CD14-positive monocyte (primary cell): Measurements from ENCODE around the gene RFX4. TPM values are rescaled to one million over a fixed set of nuclear protein-coding genes. Genes with fewer than 3 reads are reported as not detected.
A peak's percentile ranks its signal among the peaks of the same experiment; 100 is the strongest.

ENCODE experiments used
- DNase-seq, 3 donors: peaks; one replicate each; pipeline ENCODE4 v3.0.0-alpha.2; 2011 to 2022
- H2AFZ ChIP-seq: 2 replicates; pipeline ENCODE4 v1.6.0; 2012; ENCODE audit warnings: mild to moderate bottlenecking, low read depth, low read length, inconsistent platforms; ENCODE audit not compliant: insufficient read depth, poor library complexity, severe bottlenecking
- H3K27ac ChIP-seq, 2 donors: 1 replicate in 1 of 2; 2 replicates in 1 of 2; pipeline ENCODE4 v1.5.1; 2012 to 2013; ENCODE audit warnings: low read length in 2 of 2, control low read depth in 1 of 2, inconsistent platforms in 1 of 2, low read depth in 1 of 2, mild to moderate bottlenecking in 1 of 2
- H3K27me3 ChIP-seq, 2 donors: one replicate each; pipeline versions ENCODE4 v1.6.0 to v1.6.1; 2011 to 2013; ENCODE audit warnings: low read length in 2 of 2; ENCODE audit not compliant: control insufficient read depth in 2 of 2, insufficient read depth in 2 of 2
- H3K36me3 ChIP-seq, 2 donors: replicated peaks in 1 of 2; 1 replicate in 1 of 2; 2 replicates in 1 of 2; pipeline versions ENCODE4 v1.5.1 to v1.6.1; 2012 to 2013; ENCODE audit warnings: low read length in 2 of 2, control low read depth in 1 of 2, inconsistent platforms in 1 of 2, mild to moderate bottlenecking in 1 of 2; ENCODE audit not compliant: insufficient read depth in 2 of 2, control insufficient read depth in 1 of 2
- H3K4me1 ChIP-seq, 2 donors: 1 replicate in 1 of 2; 2 replicates in 1 of 2; pipeline versions ENCODE4 v1.5.1 to v1.6.1; 2012 to 2013; ENCODE audit warnings: low read length in 2 of 2, control low read depth in 1 of 2, inconsistent platforms in 1 of 2, mild to moderate bottlenecking in 1 of 2, moderate library complexity in 1 of 2; ENCODE audit not compliant: insufficient read depth in 2 of 2, control insufficient read depth in 1 of 2
- H3K4me2 ChIP-seq: replicated peaks from 2 replicates; pipeline ENCODE3; 2012; ENCODE audit warnings: low read length, moderate library complexity, mild to moderate bottlenecking; ENCODE audit not compliant: poor library complexity, severe bottlenecking; ENCODE audit errors: extremely low read depth
- H3K4me3 ChIP-seq, 3 experiments: fragments of 200-600 bp in 1 of 3; sonication (generic) in 1 of 3; replicated peaks in 1 of 3; 1 replicate in 2 of 3; 2 replicates in 1 of 3; pipeline ENCODE4 v1.5.1; 2011 to 2013; ENCODE audit warnings: low read length in 3 of 3, mild to moderate bottlenecking in 3 of 3, control low read depth in 2 of 3, low read depth in 2 of 3, inconsistent platforms in 1 of 3, moderate library complexity in 1 of 3
- H3K79me2 ChIP-seq: 2 replicates; pipeline ENCODE4 v1.6.0; 2012; ENCODE audit warnings: mild to moderate bottlenecking, control low read depth, inconsistent platforms, low read length, moderate library complexity; ENCODE audit not compliant: insufficient read depth
- H3K9ac ChIP-seq: 2 replicates; pipeline ENCODE4 v1.6.0; 2017; ENCODE audit warnings: low read length, mild to moderate bottlenecking; ENCODE audit not compliant: insufficient read depth, poor library complexity, severe bottlenecking
- H3K9me3 ChIP-seq, 2 donors: replicated peaks in 1 of 2; 1 replicate in 1 of 2; 2 replicates in 1 of 2; pipeline versions ENCODE4 v1.5.1 to v1.6.1; 2012 to 2013; ENCODE audit warnings: low read length in 2 of 2, control low read depth in 1 of 2; ENCODE audit not compliant: control insufficient read depth in 1 of 2, insufficient read depth in 1 of 2
- H4K20me1 ChIP-seq: 2 replicates; pipeline ENCODE4 v1.6.0; 2012; ENCODE audit warnings: mild to moderate bottlenecking, low read length, control low read depth, moderate library complexity; ENCODE audit not compliant: insufficient read depth
- H3K27ac Mint-ChIP-seq, 7 donors: one replicate each; pipeline ENCODE4 v1.8.0; 2020; ENCODE audit warnings: mild to moderate bottlenecking in 7 of 7, mixed read lengths in 7 of 7, moderate library complexity in 6 of 7, inconsistent platforms in 2 of 7
- H3K27me3 Mint-ChIP-seq, 3 donors: one replicate each; pipeline ENCODE4 v1.8.0; 2021 to 2022; ENCODE audit warnings: low read depth in 3 of 3, mild to moderate bottlenecking in 3 of 3, mixed read lengths in 3 of 3, moderate library complexity in 3 of 3, inconsistent platforms in 1 of 3
- H3K36me3 Mint-ChIP-seq, 2 donors: one replicate each; pipeline ENCODE4 v1.8.0; 2020; ENCODE audit warnings: mixed read lengths in 2 of 2, inconsistent platforms in 1 of 2, mild to moderate bottlenecking in 1 of 2
- H3K4me1 Mint-ChIP-seq: one replicate; pipeline ENCODE4 v1.8.0; 2020; ENCODE audit warnings: mild to moderate bottlenecking, mixed read lengths
- H3K4me3 Mint-ChIP-seq, 2 donors: one replicate each; pipeline ENCODE4 v1.8.0; 2020; ENCODE audit warnings: mild to moderate bottlenecking in 2 of 2, mixed read lengths in 2 of 2, moderate library complexity in 1 of 2
- H3K9me3 Mint-ChIP-seq, 7 donors: one replicate each; pipeline ENCODE4 v1.8.0; 2020 to 2022; ENCODE audit warnings: mixed read lengths in 7 of 7, mild to moderate bottlenecking in 6 of 7, moderate library complexity in 6 of 7, inconsistent platforms in 2 of 7
- CTCF ChIP-seq: fragments of 200-600 bp; IDR thresholded peaks from one replicate; pipeline ENCODE4 v1.8.0; 2022; ENCODE audit warnings: antibody characterized with exemption, mild to moderate bottlenecking
- WGBS: methylation state at CpG from one replicate; pipeline ENCODE4 v1.1.5; 2013; ENCODE audit warnings: missing lambda C conversion rate; ENCODE audit not compliant: insufficient coverage; 5-methylcytosine and 5-hydroxymethylcytosine counted together
- intact Hi-C, 2 donors: fragments of 100-400 bp; cut with micrococcal nuclease; formaldehyde crosslinking; loops; one replicate each; pipeline versions ENCODE4 v1.15.0 to v1.15.1; 2023
- polyA plus RNA-seq, 3 donors: library from polyadenylated mRNA; depleted of rRNA in 1 of 3; unstranded in 2 of 3; stranded (reverse) in 1 of 3; fragments of 300-500 nt in 2 of 3; fragments of >200 nt in 1 of 3; fragmentation: Illumina TruSeq in 2 of 3; gene quantifications; 1 replicate in 2 of 3; 2 replicates in 1 of 3; pipeline ENCODE4 v1.2.3, GENCODE V29; 2012 to 2021

The RFX4 gene
- polyA plus RNA-seq, 3 donors = not detected

- TF ChIP-seq CTCF = no peak
- DNase-seq = no peak
- Mint-ChIP-seq H3K4me1 (peaks cover 5% of the 10 kb centered on the region), H3K36me3 (no peaks in the 10 kb centered on the region), H3K27me3 (peaks cover 83 to 95% (median 86%) of the 10 kb centered on the region in 3 donors), H3K27ac (no peak overlapping the region), H3K9me3 (peaks cover 0 to 10% (median 3%) of the 10 kb centered on the region in 7 donors), H3K4me3 (peak overlapping the region in 1 of 2 donors; percentile 62)
- WGBS = 2% methylated on average over 59 of the region's 62 CpGs
- Histone ChIP-seq H3K79me2 (no peaks in the 10 kb centered on the region), H3K9ac (no peak overlapping the region), H4K20me1 (no peaks in the 10 kb centered on the region), H3K36me3 (no peaks in the 10 kb centered on the region), H3K4me3 (no peak overlapping the region), H3K4me2 (no peak overlapping the region), H2AFZ (no peak overlapping the region), H3K27me3 (peaks cover 71 to 94% of the 10 kb centered on the region in 2 donors), H3K4me1 (no peaks in the 10 kb centered on the region), H3K9me3 (peaks cover 0 to 33% of the 10 kb centered on the region in 2 donors), H3K27ac (no peak overlapping the region)
- intact Hi-C loops = no loop called here
These were observed 4.2 kb downstream of the RFX4 start for GRCh38 chr12:106586803-106587684.

- Mint-ChIP-seq H3K36me3 (no peaks in the 10 kb centered on the region), H3K4me1 (no peaks in the 10 kb centered on the region), H3K4me3 (no peak overlapping the region), H3K9me3 (peaks cover 0 to 6% (median 0%) of the 10 kb centered on the region in 7 donors), H3K27ac (no peak overlapping the region), H3K27me3 (peaks cover 78 to 90% (median 83%) of the 10 kb centered on the region in 3 donors)
- H3K27me3 ChIP-seq = peaks cover 67 to 93% of the 10 kb centered on the region in 2 donors
- H2AFZ ChIP-seq = no peak overlapping the region
- no peak overlapping the region for H3K27ac ChIP-seq
- no peak overlapping the region for H3K4me2 ChIP-seq
- H3K4me3 ChIP-seq = no peak overlapping the region
- no peaks in the 10 kb centered on the region for H4K20me1 ChIP-seq
- H3K79me2 ChIP-seq = no peaks in the 10 kb centered on the region
- H3K36me3 ChIP-seq = no peaks in the 10 kb centered on the region
- H3K9me3 ChIP-seq = peaks cover 0 to 22% of the 10 kb centered on the region in 2 donors
- intact Hi-C loops = no loop called here
- TF ChIP-seq CTCF = no peak
- H3K9ac ChIP-seq = no peak overlapping the region
- WGBS = no CpG with 5 or more reads among the region's 4 CpGs
- H3K4me1 ChIP-seq = no peaks in the 10 kb centered on the region
- no peak for DNase-seq
These were observed 6.0 kb downstream of the RFX4 start for GRCh38 chr12:106588771-106589170.
